Hair follicular keratinocyte (primary cell): ENCODE data around the gene CNIH1. TPM values are rescaled to one million over a fixed set of nuclear protein-coding genes. Genes with fewer than 3 reads are reported as not detected.

Source experiments
- total RNA-seq: library from RNA; depleted of rRNA; stranded (reverse); fragments of >200 nt; gene quantifications from 2 replicates; pipeline ENCODE4 v1.2.3, GENCODE V29; 2015

The CNIH1 gene
- total RNA-seq, result 222 and 275 TPM in 2 replicates

GRCh38 chr14:54440873-54441868 is at the start of gene CNIH1:
Gene CNIH1 (minus strand): TSS chr14:54441374. CDS start chr14:54441327, 47 bp downstream.

DNA sequence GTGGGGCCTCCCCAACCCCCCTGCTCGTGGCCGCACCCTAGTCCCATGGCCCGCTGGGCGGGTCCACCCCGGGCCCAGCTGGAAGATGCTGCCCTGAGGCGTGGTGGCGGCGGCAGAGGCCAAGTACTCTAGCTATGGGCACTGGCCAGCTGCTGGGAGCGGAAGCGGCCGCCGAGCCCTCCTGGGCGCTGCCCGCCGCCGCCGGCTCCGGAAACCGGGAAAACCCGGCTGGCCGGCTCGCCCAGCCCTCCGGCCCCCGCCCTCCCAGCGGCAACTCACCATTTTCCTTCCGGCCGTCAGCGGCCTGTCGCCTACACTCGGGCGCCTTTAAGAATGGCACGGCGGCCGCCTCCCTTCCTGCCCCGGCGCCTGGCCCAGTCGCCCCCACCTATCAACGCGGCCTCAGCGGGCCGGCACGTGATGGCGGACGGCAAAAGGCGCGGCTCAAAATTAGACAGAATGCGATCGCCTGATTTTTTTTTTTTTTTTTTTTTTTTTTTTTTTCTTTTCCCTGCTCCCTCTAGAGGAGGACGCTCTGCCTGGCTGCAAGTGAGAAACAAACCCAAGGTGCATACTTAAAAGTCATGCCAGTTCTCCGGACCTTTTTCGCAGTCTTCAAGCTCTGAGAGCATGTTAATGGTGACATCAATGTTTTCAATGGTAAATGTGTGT is 47.6 kb upstream of the CNIH1 start, which contains the start of gene GMFB:
Gene GMFB (minus strand): TSS at position 335 of the 672 bp plus-strand sequence. CDS start 53 bp downstream, at position 282.

DNA sequence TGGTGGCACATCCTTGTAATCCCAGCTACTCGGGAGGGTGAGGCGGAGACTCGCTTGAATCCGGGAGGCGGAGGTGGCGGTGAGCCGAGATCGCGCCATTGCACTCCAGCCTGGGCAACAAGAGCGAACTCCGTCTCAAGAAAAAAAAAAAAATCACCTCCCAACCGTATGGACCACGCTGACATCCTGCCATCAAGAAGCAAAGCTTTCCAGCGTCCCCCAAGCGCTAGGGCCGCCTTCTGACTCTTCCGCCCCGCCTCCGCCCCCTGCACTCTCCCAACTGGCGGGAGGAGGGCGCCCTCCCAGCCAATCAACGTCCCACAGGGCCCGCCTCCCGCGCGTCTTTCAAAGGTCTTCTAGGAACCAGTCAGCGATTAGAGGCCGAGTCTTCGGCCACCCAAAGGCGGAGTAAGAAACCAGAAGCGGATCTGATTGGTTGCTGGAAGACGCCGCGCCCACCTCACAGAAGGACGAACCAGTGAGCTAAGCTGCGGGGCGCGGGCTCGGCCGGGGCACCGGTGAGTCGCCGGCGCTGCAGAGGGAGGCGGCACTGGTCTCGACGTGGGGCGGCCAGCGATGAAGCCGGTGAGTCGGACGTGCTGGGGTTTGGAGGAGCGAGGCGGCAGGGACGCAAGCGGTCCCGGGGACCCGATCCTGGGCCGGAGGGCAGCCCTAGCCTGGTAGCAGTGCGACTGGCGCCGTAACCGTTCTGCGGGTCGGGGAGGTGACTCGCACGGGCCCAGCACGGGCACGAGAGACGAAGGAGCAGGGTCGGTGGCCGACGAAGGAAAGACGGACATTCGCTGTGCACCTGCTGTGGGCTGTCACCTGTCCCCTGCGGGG is 44.5 kb downstream of the CNIH1 start, which contains the start of gene CDKN3:
Gene CDKN3 (plus strand): TSS at position 515 of the 843 bp plus-strand sequence. CDS start 62 bp downstream, at position 577.

Other genes starting within 250 kb of the CNIH1 start
- gene CDKN3, start 44.4 kb downstream of the CNIH1 start, total RNA-seq, result 31.3 and 95.1 TPM in 2 replicates
- gene GMFB, start 47.6 kb upstream of the CNIH1 start, total RNA-seq, result 46.1 and 56.4 TPM in 2 replicates
- gene CGRRF1, start 68.5 kb upstream of the CNIH1 start, total RNA-seq, result 9.5 and 10.9 TPM in 2 replicates
- gene SAMD4A, start 125.8 kb upstream of the CNIH1 start, total RNA-seq, result 10.6 TPM in 2 replicates